Suppressor macrophage (primary cell): ENCODE measurements around the gene FBXO34.
"Not testable (repeated sequence)": the region's sequence is repeated elsewhere in the genome, so short reads cannot be mapped to it uniquely, and the experiment has no call there.

Experiments
- DNase-seq, 4 experiments: peaks; one replicate each; pipeline ENCODE4 v3.0.0-alpha.2; 2020 to 2022

The FBXO34 gene

DNA sequence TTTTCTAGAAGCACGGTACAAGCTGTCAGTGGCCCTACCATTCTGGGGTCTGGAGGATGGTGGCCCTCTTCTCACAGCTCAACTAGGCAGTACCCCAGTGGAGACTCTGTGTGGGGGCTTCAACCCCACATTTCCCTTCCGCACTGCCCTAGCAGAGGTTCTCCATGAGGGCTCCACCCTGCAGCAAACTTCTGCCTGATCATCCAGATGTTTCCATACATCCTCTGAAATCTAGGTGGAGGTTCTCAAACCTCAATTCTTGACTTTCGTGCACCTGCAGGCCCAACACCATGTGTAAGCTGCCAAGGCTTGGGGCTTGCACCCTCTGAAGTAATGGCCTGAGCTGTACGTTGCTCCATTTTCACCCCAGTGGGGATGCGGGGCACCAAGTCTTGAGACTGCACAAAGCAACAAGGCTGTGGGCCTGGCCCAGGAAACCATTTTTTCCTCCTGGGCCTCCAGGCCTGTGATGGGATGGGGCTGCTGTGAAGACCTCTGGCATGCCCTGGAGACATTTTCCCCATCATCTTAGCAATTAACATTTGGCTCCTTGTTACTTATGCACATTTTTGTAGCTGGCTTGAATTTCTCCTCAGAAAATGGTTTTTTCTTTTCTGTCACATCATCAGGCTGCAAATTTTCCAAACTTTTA, 41.3 kb downstream of the FBXO34 start:
- not testable (repeated sequence) for DNase-seq

- DNase-seq = peak in 1 of 4 experiments; percentile 3
Observed at GRCh38 chr14:55313480-55313879, 42.3 kb downstream of the FBXO34 start.

DNA sequence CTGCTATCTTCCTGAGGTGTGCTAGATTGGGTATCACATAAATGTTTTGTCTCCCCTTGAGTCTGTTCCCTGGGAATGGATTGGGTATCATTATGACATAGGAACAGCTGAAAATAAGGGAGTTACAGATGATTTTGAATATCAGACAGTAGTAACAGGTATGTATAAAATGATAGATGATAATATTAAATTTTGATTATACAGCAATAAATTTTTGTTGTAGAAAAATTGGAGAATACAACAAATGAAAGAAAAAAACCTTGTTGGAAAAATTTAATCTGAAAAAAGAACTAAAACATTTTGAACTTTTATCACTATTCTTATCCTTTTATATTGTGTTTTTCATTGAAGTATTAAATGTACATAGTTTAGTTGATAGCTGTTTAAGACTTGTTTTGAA, 43.2 kb downstream of the FBXO34 start:
- no peak for DNase-seq

- DNase-seq = no peak
Observed at GRCh38 chr14:55316564-55316963, 45.3 kb downstream of the FBXO34 start.

- no peak for DNase-seq
Observed at GRCh38 chr14:55317542-55318306, 46.5 kb downstream of the FBXO34 start.

DNA sequence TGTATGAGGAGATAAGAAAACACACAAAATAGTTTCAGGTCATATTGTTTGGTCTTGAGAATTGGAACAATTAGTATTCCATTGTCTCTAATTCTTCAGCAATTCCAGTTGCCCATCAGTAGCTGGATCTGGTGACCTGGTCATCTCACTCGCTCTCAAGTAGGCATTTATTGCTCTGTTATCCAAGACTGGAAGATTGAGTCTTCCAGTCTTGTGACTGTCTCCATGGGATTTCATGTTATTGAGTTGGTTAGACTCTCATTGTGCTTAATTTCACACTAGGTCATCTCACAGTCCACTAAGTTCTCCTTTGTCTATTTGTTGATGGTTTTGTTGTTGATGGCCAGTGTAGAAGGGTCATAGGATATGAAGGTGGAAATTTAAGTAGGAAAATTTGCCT, 47.5 kb downstream of the FBXO34 start:
- DNase-seq = no peak

- DNase-seq = no peak
Observed at GRCh38 chr14:55323910-55324309, 52.7 kb downstream of the FBXO34 start.

DNA sequence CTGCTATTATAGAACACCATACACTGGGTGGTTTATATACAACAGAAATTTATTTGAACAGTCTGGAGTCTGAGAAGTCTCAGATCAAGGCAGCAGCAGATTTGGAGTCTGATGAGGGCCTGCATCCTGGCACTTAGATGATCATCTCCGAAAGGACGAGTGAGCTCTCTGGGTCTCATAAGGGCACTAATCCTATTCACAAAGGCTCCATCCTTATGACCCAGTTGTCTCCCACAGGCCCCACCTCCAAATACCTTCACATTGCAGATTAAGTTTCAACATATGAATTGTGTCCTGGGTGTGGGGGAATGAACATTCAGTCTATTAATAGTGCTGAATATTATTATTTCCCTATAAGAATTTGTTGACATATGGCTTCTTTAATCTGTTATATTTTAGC, 53.6 kb downstream of the FBXO34 start:
- DNase-seq = no peak

DNA sequence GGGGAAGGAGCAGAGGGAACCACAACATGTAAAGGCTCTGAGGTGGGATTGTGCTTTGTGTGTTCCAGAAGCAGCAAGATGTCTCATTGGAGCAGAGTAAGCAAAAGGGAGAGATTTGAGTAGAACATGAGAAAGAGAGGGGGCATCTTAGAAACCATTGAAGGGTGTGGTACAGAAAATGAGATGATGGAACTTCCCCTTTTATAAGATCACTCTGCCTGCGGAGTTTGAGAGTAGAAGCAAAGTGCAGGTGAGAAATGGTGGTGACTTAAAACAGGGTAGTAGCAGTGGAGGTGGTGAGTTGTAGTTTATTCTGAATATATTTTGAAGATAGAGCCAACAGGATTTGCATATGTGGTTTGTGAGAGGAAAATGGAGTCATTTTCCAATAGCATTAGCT, 56.0 kb downstream of the FBXO34 start:
- no peak for DNase-seq

DNA sequence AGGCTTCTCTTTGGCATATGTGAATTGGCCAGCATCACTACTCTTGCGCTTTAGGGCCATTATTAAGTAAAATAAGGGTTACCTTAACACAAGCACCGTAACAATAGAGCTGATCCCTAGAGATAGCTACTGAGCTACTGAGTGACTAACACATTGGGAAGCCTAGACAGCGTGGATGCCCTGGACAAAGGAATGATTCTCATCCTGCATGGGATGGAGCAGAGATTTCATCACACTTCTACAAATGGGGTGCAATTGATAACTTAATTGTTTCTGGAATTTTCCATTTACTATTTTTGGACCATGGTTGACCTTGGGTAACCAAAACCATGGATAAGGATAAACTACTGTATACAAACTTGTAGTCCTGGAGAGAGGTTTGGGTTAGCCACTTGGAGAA, 57.1 kb downstream of the FBXO34 start:
- no peak for DNase-seq

DNA sequence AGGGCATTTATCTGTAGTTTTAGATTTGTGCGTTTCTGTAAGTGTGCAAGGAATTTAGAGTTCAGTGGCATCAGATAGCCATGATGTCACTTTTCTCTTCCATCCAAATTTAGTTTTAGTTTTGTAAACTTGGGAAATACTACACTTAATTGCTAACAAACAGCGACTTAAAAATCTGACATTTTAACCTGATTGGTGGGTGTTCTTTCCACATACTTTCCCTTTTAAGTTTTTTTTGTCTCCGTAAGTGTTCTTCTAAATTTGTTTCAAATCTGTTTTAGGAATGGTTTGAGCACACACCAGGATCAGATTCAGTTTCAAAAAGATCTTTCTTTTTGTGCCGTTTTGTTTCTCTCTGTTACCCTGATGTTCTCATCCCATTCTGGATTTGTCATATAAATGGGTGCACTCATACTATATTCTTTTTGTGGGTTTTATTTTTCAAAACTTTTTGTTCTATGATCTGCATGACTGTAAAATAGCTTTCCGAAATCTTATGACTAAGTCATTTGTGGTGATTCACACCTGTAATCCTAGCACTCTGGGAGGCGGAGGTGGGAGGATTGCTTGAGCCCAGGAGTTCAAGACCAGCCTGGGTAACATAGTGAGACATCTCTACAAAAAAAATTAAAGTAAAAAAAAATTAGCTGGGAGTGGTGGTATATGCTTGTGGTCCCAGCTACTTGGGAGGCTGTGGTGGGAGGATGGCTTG, 58.9 kb downstream of the FBXO34 start:
- no peak for DNase-seq

GRCh38 chr14:55332654-55333570, 61.7 kb downstream of the FBXO34 start:
- DNase-seq = no peak

GRCh38 chr14:55333711-55334485, 62.7 kb downstream of the FBXO34 start:
- no peak for DNase-seq

- no peak for DNase-seq
Observed at GRCh38 chr14:55336162-55336561, 64.9 kb downstream of the FBXO34 start.

DNA sequence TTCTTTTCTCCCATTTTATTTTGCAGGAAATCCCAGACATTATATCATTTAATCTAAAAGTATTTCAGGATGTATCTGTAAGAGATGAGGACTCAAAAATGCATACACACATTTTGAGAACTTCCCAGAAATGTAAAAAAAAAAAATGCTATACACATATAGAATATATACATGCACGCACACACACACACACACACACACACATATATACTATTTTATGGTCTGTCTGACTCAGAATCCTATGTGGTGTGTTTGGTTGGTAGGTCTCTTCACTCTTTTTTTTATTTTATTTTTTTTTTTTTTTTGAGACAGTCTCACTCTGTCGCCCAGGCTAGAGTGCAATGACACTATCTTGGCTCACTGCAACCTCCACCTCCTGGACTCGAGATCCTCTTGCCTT, 65.5 kb downstream of the FBXO34 start:
- DNase-seq = no peak

GRCh38 chr14:55339770-55340169, 68.5 kb downstream of the FBXO34 start:
- peak in 3 of 4 experiments; percentile 23 to 33 (median 28) for DNase-seq

GRCh38 chr14:55340482-55340881, 69.3 kb downstream of the FBXO34 start:
- DNase-seq = no peak

GRCh38 chr14:55341781-55342180, 70.6 kb downstream of the FBXO34 start:
- peak in 3 of 4 experiments; percentile 14 to 33 (median 32) for DNase-seq

DNA sequence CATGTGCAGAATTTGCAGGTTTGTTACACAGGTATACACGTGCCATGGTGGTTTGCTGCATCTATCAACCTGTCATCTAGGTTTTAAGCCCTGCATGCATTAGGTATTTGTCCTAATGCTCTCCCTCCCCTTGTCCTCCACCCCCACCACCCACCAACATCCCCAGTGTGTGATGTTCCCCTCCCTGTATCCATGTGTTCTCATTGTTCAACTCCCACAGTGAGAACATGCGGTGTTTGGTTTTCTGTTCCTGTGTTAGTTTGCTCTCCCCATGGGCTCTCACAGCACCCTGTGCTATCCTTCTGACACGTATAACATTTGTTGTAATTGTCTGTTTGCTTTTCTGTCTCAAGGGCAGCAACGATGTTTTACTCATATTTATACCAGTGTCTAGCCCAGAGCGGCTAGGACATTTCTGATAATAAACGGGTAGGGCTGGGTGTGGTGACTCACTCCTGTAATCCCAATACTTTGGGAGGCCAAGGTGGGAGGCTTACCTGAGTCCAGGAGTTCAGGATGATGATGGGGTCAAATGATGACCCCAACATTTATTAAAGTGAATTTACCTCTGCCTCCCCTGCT, 73.5 kb downstream of the FBXO34 start:
- not testable (repeated sequence) for DNase-seq

- no peak for DNase-seq
Observed at GRCh38 chr14:55347040-55347439, 75.8 kb downstream of the FBXO34 start.

GRCh38 chr14:55347748-55348147, 76.5 kb downstream of the FBXO34 start:
- no peak for DNase-seq
